Left lung (tissue), 10 donors: ENCODE measurements around the gene WDR19. TPM values are rescaled to one million over a fixed set of nuclear protein-coding genes. Genes with fewer than 3 reads are reported as not detected.

Experiments
- ATAC-seq: fragments of 200-7000 bp; cut with Tn5 transposase; one replicate; pipeline ENCODE4 v1.9.1; 2020; ENCODE audit warnings: moderate library complexity
- DNase-seq, 4 donors: peaks; one replicate each; pipeline ENCODE4 v3.0.0-alpha.2; 2013 to 2020
- H3K27ac ChIP-seq, 2 donors: fragments of 200-600 bp; sonication (generic) in 1 of 2; one replicate each; pipeline versions ENCODE4 v1.5.0 to v1.8.0; 2020 to 2021
- H3K27me3 ChIP-seq, 2 donors: fragments of 200-600 bp; sonication (generic) in 1 of 2; one replicate each; pipeline versions ENCODE4 v1.5.0 to v1.8.0; 2020 to 2021
- H3K36me3 ChIP-seq, 2 donors: fragments of 200-600 bp; sonication (generic) in 1 of 2; one replicate each; pipeline versions ENCODE4 v1.5.0 to v1.8.0; 2020 to 2021
- H3K4me1 ChIP-seq, 2 donors: fragments of 200-600 bp; one replicate each; pipeline ENCODE4 v1.8.0; 2021
- H3K4me3 ChIP-seq, 2 donors: fragments of 200-600 bp; sonication (generic) in 1 of 2; one replicate each; pipeline versions ENCODE4 v1.5.0 to v1.8.0; 2020 to 2021; ENCODE audit warnings: mild to moderate bottlenecking in 1 of 2
- H3K9me3 ChIP-seq, 2 donors: fragments of 200-600 bp; sonication (generic) in 1 of 2; one replicate each; pipeline versions ENCODE4 v1.5.0 to v1.8.0; 2020 to 2021
- intact Hi-C, 2 donors: fragments of 100-400 bp; cut with DNase I; formaldehyde crosslinking; loops; one replicate each; pipeline versions ENCODE4 v1.11.2 to v1.14.2; 2022
- polyA plus RNA-seq, 6 donors: library from polyadenylated mRNA; unstranded; fragments of 120-200 nt; gene quantifications; one replicate each; pipeline ENCODE4 v1.2.1, GENCODE V29; 2013; ENCODE audit not compliant: insufficient read length in 6 of 6
- total RNA-seq, 2 donors: library from RNA; stranded (reverse); fragmentation: NEBNext Ultra II Directional; extraction: Animal tissue kit (Norgen Biotek cat#: 25700); gene quantifications; one replicate each; pipeline ENCODE4 v1.2.1, GENCODE V29; 2021
- TF ChIP-seq, protein P1 (sequence below), 2 donors: fragments of 200-600 bp; sonication (generic) in 1 of 2; IDR thresholded peaks; one replicate each; pipeline versions ENCODE4 v1.5.0 to v1.8.0; 2021; ENCODE audit warnings: antibody characterized with exemption in 2 of 2
- donor health status: DM: no; HTN: yes; CAD: no.
- donor health status: DM: no; HTN: no; CAD: no.

WDR19 gene
- total and polyA plus RNA-seq, 8 donors = 32.4 to 95.0 (median 78.3) TPM

DNA sequence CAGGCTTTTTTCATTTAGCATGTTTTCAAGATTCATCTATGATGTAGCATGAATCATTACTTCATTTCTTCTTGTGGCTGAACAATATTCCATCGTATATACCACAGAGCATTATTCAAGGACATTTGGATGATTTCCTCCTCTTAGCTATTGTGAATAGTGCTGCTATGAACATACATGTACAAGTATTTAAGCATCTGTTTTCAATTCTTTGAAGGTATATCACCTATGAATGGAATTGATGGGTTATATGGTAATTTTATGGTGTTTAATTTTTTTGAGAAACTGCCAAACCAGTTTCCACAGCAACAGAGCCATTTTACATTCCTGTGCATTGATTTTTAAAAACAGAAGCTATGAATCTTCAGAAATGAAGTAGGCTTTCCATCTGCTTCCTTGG lies 36.1 kb upstream of the WDR19 start:
- Histone ChIP-seq H3K27me3 (no peaks in the 10 kb centered on the region), H3K36me3 (no peaks in the 10 kb centered on the region), H3K27ac (no peak overlapping the region), H3K9me3 (no peaks in the 10 kb centered on the region), H3K4me3 (no peak overlapping the region), H3K4me1 (no peaks in the 10 kb centered on the region)
- ATAC-seq = no peak
- DNase-seq = no peak
- TF ChIP-seq, protein P1, sequence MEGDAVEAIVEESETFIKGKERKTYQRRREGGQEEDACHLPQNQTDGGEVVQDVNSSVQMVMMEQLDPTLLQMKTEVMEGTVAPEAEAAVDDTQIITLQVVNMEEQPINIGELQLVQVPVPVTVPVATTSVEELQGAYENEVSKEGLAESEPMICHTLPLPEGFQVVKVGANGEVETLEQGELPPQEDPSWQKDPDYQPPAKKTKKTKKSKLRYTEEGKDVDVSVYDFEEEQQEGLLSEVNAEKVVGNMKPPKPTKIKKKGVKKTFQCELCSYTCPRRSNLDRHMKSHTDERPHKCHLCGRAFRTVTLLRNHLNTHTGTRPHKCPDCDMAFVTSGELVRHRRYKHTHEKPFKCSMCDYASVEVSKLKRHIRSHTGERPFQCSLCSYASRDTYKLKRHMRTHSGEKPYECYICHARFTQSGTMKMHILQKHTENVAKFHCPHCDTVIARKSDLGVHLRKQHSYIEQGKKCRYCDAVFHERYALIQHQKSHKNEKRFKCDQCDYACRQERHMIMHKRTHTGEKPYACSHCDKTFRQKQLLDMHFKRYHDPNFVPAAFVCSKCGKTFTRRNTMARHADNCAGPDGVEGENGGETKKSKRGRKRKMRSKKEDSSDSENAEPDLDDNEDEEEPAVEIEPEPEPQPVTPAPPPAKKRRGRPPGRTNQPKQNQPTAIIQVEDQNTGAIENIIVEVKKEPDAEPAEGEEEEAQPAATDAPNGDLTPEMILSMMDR (IDR thresholded peaks at IDR 0.05) = no peak
- intact Hi-C loops = no loop called here

DNA sequence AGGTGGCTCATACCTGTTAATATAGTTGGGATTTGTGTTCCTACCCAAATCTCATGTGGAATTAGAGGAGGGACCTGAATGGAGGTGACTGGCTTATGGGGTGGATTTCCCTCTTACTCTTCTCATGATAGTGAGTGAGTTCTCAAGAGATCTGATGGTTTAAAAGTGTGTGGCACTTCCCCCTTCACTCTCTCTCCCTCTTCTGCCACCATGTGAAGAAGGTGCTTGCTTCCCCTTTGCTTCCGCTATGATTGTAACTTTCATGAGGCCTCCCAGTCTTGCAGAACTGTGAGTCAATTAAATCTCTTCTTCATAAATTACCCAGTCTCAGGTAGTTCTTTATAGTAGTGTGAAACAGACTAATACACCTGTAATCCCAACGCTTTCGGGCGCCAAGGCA lies 28.3 kb upstream of the WDR19 start:
- H3K4me1 ChIP-seq = no peaks in the 10 kb centered on the region
- no peaks in the 10 kb centered on the region for H3K27me3 ChIP-seq
- no peak overlapping the region for H3K27ac ChIP-seq
- no peaks in the 10 kb centered on the region for H3K36me3 ChIP-seq
- H3K9me3 ChIP-seq = no peaks in the 10 kb centered on the region
- intact Hi-C loops = no loop called here
- DNase-seq (no peak), ATAC-seq (no peak)
- TF ChIP-seq, protein P1 (IDR thresholded peaks at IDR 0.05) = no peak
- H3K4me3 ChIP-seq = no peak overlapping the region

DNA sequence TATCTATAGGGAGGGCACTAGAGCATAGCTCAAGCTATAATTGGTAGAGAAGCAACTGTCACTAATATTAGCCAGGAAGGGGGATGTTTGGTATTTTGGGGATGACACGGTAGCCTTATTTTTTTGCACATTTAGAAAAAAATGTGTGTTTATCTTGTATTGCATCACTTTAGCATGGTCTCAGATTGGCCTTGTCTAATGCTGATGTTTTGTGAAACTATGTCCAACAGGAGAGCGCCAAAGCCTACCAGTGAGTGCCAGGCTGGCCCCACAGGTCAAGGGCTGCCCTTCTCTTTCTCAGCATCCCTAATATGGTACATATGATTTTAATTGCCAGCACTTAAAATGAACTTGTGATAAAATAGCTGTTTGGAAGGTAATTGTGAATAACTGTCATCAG lies 24.8 kb upstream of the WDR19 start:
- no peak overlapping the region for H3K27ac ChIP-seq
- ATAC-seq (no peak), DNase-seq (no peak)
- intact Hi-C loops = no loop called here
- no peaks in the 10 kb centered on the region for H3K27me3 ChIP-seq
- TF ChIP-seq, protein P1 (IDR thresholded peaks at IDR 0.05) = no peak
- no peaks in the 10 kb centered on the region for H3K9me3 ChIP-seq
- H3K36me3 ChIP-seq = no peaks in the 10 kb centered on the region
- no peak overlapping the region for H3K4me3 ChIP-seq
- no peaks in the 10 kb centered on the region for H3K4me1 ChIP-seq

GRCh38 chr4:39166177-39166576 lies 16.2 kb upstream of the WDR19 start:
- TF ChIP-seq, protein P1 (IDR thresholded peaks at IDR 0.05) = no peak
- intact Hi-C loops = no loop called here
- ATAC-seq = no peak
- no peak for DNase-seq
- Histone ChIP-seq H3K27me3 (no peaks in the 10 kb centered on the region), H3K9me3 (peaks cover 0 to 8% of the 10 kb centered on the region in 2 donors), H3K27ac (no peak overlapping the region), H3K4me3 (no peak overlapping the region), H3K4me1 (no peaks in the 10 kb centered on the region), H3K36me3 (no peaks in the 10 kb centered on the region)

DNA sequence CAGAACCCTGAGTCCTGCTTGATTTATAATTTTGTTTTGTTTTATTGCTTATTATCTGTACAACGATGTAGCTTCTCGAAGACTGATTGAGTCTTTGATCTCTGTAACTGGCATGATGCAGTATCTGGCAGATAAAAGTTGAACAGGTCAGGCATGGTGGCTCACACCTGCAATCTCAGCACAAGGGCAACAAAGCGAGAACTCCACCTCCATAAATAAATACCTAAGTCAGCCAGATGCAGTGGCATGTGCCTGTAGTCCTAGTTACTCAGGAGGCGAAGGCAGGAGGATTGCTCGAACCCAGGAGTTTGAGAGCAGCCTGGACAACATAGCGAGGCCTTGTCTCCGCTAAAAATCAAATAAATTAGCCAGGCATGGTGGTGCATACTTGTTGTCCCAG lies 15.7 kb upstream of the WDR19 start:
- no peaks in the 10 kb centered on the region for H3K36me3 ChIP-seq
- no peak for ATAC-seq
- TF ChIP-seq, protein P1 (IDR thresholded peaks at IDR 0.05) = no peak
- H3K27ac ChIP-seq = no peak overlapping the region
- H3K4me1 ChIP-seq = no peaks in the 10 kb centered on the region
- no peak overlapping the region for H3K4me3 ChIP-seq
- intact Hi-C loops = no loop called here
- peaks cover 0 to 8% of the 10 kb centered on the region in 2 donors for H3K9me3 ChIP-seq
- DNase-seq = no peak
- H3K27me3 ChIP-seq = no peaks in the 10 kb centered on the region
